PC-3 (cell line): Measurements from ENCODE around the gene PLSCR3. TPM values are rescaled to one million over a fixed set of nuclear protein-coding genes. Genes with fewer than 3 reads are reported as not detected.
"Not testable (repeated sequence)": the region's sequence is repeated elsewhere in the genome, so short reads cannot be mapped to it uniquely, and the experiment has no call there.

Experiments
- ATAC-seq: fragments of 200-7000 bp; cut with Tn5 transposase; 2 replicates; pipeline ENCODE4 v1.9.1; 2020; ENCODE audit warnings: mild to moderate bottlenecking, moderate library complexity
- BruUV-seq: library from RNA; stranded (reverse); fragments of 400-500 nt; replicated peaks from 2 replicates; lab custom pipeline; 2021; lab: Mats Ljungman, UMichigan
- CTCF ChIA-PET: fragments of 300-600 bp; sonication (Branson Sonifier 250); formaldehyde crosslinking; loops from one replicate; lab custom pipeline; 2022; ENCODE audit warnings: antibody characterized with exemption; lab: Charles Lee
- POLR2A ChIA-PET: fragments of 300-600 bp; sonication (Branson Sonifier 250); formaldehyde crosslinking; loops from one replicate; lab custom pipeline; 2022; ENCODE audit warnings: antibody characterized with exemption; ENCODE audit not compliant: unreplicated experiment; lab: Charles Lee
- DNase-seq: peaks from one replicate; pipeline ENCODE4 v3.0.0-alpha.2; 2015
- H2AFZ ChIP-seq: fragments of 300-600 bp; sonication (generic); 2 replicates; pipeline ENCODE4 v1.6.0; 2016; ENCODE audit warnings: antibody characterized with exemption, low read length
- H3F3A ChIP-seq: fragments of 300-600 bp; sonication (generic); one replicate; pipeline ENCODE4 v1.6.0; 2017; ENCODE audit warnings: antibody characterized with exemption, low read length, control low read depth, mild to moderate bottlenecking; ENCODE audit not compliant: unreplicated experiment
- H3K27ac ChIP-seq: fragments of 300-600 bp; sonication (generic); 2 replicates; pipeline ENCODE4 v1.5.1; 2016; ENCODE audit warnings: mild to moderate bottlenecking, low read length
- H3K27me3 ChIP-seq: fragments of 300-600 bp; sonication (generic); 2 replicates; pipeline ENCODE4 v1.6.1; 2016; ENCODE audit warnings: low read length, mixed read lengths
- H3K36me3 ChIP-seq: fragments of 300-600 bp; sonication (generic); 2 replicates; pipeline ENCODE4 v1.6.1; 2016; ENCODE audit warnings: low read depth, mixed run types, low read length, mixed read lengths
- H3K4me1 ChIP-seq: fragments of 300-600 bp; sonication (generic); 2 replicates; pipeline ENCODE4 v1.5.1; 2016; ENCODE audit warnings: low read length; ENCODE audit not compliant: insufficient read depth
- H3K4me2 ChIP-seq: fragments of 300-600 bp; sonication (generic); 2 replicates; pipeline ENCODE4 v1.6.0; 2016; ENCODE audit warnings: low read length
- H3K4me3 ChIP-seq: fragments of 300-600 bp; sonication (generic); 2 replicates; pipeline ENCODE4 v1.5.1; 2016; ENCODE audit warnings: mild to moderate bottlenecking, low read length, mixed read lengths
- H3K79me2 ChIP-seq: fragments of 300-600 bp; sonication (generic); 2 replicates; pipeline ENCODE4 v1.6.1; 2017; ENCODE audit warnings: low read length, mixed read lengths
- H3K9ac ChIP-seq: fragments of 300-600 bp; sonication (generic); 2 replicates; pipeline ENCODE4 v1.6.0; 2016; ENCODE audit warnings: mild to moderate bottlenecking, low read length
- H3K9me2 ChIP-seq: fragments of 300-600 bp; sonication (generic); replicated peaks from 2 replicates; pipeline ENCODE4 v1.6.1; 2016; ENCODE audit warnings: mixed run types, low read length, mixed read lengths
- H3K9me3 ChIP-seq: fragments of 300-600 bp; sonication (generic); 2 replicates; pipeline ENCODE4 v1.6.1; 2016; ENCODE audit warnings: low read length, mixed read lengths
- H4K20me1 ChIP-seq: fragments of 300-600 bp; sonication (generic); 2 replicates; pipeline ENCODE4 v1.6.1; 2016; ENCODE audit warnings: low read length, mixed read lengths
- CTCF ChIP-seq: fragments of 300-600 bp; sonication (generic); conservative IDR thresholded peaks from 2 replicates; pipeline ENCODE4 v1.5.1; 2017; ENCODE audit warnings: antibody characterized with exemption, low read depth, mild to moderate bottlenecking, low read length
- EZH2 ChIP-seq: fragments of 300-600 bp; sonication (generic); IDR thresholded peaks from one replicate; pipeline ENCODE4 v1.6.1; 2017; ENCODE audit warnings: antibody characterized with exemption, mild to moderate bottlenecking, low read length; ENCODE audit not compliant: unreplicated experiment
- EZH2phosphoT487 ChIP-seq: fragments of 300-600 bp; sonication (generic); IDR thresholded peaks from 2 replicates; pipeline ENCODE4 v1.6.1; 2018; ENCODE audit warnings: mild to moderate bottlenecking, antibody characterized with exemption, low read length, borderline replicate concordance
- intact Hi-C: fragments of 100-400 bp; cut with micrococcal nuclease; formaldehyde crosslinking; loops from 2 replicates; pipeline ENCODE4 v1.9.0; 2023
- total RNA-seq: library from RNA; depleted of rRNA; stranded (reverse); fragments of >200 nt; gene quantifications from 2 replicates; pipeline ENCODE4 v1.2.3, GENCODE V29; 2014

PLSCR3 gene
- total RNA-seq, 1 experiment from 2014 or later: 62.7 TPM

DNA sequence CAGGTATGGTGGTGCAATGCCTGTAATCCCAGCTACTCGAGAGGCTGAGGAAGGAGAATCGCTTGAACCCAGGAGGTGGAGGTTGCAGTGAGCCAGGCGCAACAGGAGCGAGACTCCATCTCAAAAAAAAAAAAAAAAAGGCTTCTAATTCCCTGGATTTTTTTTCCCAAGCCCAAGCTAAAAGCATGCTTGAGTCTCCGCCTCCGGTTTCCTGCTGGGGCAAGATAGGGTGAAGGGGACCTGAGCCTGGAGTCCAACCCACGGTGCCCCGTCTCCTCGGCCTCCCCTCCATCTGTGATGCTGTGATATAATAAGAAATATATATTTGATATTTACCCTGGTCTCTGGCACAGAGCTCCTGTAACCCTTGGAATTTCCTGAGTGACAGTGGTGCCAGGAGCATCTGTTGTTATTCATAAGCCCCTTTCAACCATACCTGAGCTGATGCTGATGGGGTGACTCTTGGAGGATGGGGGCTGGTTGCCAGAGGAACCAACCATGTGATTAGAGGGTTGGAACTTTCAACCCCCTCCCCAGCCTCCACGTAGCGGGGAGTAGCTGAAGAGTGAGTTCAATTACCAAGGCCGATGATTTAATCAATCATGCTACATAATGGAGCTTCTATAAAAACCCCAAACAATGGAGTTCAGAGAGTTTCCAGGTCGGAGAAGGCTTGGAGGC, 26.3 kb downstream of the PLSCR3 start:
- DNase-seq: no peak
- H3F3A ChIP-seq: no peaks in the 10 kb centered on the region
- H3K79me2 ChIP-seq: no peaks in the 10 kb centered on the region
- CTCF ChIA-PET: no interaction called here
- TF ChIP-seq EZH2: no peak
- TF ChIP-seq EZH2phosphoT487: no peak
- TF ChIP-seq CTCF: no peak
- H3K36me3 ChIP-seq: no peaks in the 10 kb centered on the region
- POLR2A ChIA-PET: no interaction called here
- no peaks in the 10 kb centered on the region for H3K27me3 ChIP-seq
- H3K4me3 ChIP-seq: no peak overlapping the region
- no peak overlapping the region for H3K4me2 ChIP-seq
- no peaks in the 10 kb centered on the region for H3K9me3 ChIP-seq
- H3K27ac ChIP-seq: no peak overlapping the region
- no peaks in the 10 kb centered on the region for H4K20me1 ChIP-seq
- intact Hi-C loops: no loop called here
- no peak overlapping the region for H2AFZ ChIP-seq
- BruUV-seq: no TSS peak
- no peak for ATAC-seq
- no peaks in the 10 kb centered on the region for H3K4me1 ChIP-seq
- H3K9ac ChIP-seq: no peak overlapping the region
- H3K9me2 ChIP-seq: no peaks in the 10 kb centered on the region

DNA sequence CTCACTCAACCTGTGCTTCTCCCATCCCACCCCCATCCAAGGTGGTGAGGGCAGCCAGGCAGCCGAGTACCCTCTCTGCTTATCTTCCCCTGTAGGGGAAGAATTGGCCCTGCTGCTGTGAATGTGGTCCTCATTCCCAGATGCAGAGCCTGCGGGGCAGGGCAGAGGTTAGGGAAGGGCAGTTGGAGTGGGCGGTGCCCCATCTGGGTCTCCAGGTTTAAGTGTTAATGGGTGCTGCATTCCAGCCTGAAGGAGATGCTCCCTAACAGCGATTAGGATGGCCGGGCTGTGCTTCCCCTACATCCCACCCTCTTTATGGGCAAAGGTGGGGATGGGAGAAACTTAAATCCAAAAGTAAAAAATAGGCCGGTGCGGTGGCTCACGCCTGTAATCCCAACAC, 27.2 kb downstream of the PLSCR3 start:
- ATAC-seq: no peak
- no TSS peak for BruUV-seq

DNA sequence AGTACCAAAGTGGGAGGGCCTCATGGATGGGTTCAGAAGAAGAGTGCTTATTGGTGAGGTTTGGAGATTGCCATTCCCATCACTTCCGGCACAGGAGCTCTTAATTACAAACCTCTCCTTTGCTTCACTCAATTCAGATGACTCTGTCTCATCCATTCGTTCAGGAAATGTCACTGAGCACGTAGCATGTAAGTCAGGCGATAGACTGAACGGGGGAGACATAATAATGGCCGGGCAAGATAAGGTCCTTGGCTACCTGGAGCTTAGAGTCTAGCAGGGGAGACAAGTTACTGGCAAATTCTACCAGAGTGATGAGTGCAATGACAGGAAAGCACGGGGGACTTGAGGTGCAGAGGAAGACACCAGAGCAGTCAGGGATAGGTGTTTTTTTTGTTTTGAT, 28.4 kb downstream of the PLSCR3 start:
- H3K4me3 ChIP-seq, H3K9me2 ChIP-seq, H2AFZ ChIP-seq, H3K27ac ChIP-seq, POLR2A ChIA-PET, H3K27me3 ChIP-seq, BruUV-seq, H3K4me1 ChIP-seq, H3K9me3 ChIP-seq, H4K20me1 ChIP-seq, H3K9ac ChIP-seq, H3K36me3 ChIP-seq, H3K4me2 ChIP-seq, intact Hi-C loops, ATAC-seq, DNase-seq, H3F3A ChIP-seq, H3K79me2 ChIP-seq, CTCF ChIA-PET: not testable (repeated sequence)

More for the DNA sequence above, 27.2 kb downstream of the PLSCR3 start:
- Histone ChIP-seq H3K27ac (no peak overlapping the region), H3K79me2 (no peaks in the 10 kb centered on the region), H2AFZ (no peak overlapping the region), H3K9ac (no peak overlapping the region), H3K9me2 (no peaks in the 10 kb centered on the region), H3K4me2 (no peak overlapping the region), H3K9me3 (no peaks in the 10 kb centered on the region), H3K4me1 (no peaks in the 10 kb centered on the region), H3K36me3 (no peaks in the 10 kb centered on the region), H3F3A (no peaks in the 10 kb centered on the region), H3K4me3 (no peak overlapping the region), H4K20me1 (no peaks in the 10 kb centered on the region), H3K27me3 (no peaks in the 10 kb centered on the region)
- POLR2A ChIA-PET: no interaction called here
- intact Hi-C loops: no loop called here
- TF ChIP-seq CTCF (no peak), EZH2phosphoT487 (no peak), EZH2 (no peak)
- no peak for DNase-seq
- CTCF ChIA-PET: no interaction called here
